H1 (cell line): ENCODE measurements around the gene IL1A. TPM values are rescaled to one million over a fixed set of nuclear protein-coding genes. Genes with fewer than 3 reads are reported as not detected.

Experiments
- CTCF ChIA-PET: fragments of 300-600 bp; sonication (Branson Sonifier 250); formaldehyde crosslinking; loops from one replicate; lab custom pipeline; 2021; ENCODE audit not compliant: partially characterized antibody; lab: Charles Lee
- POLR2A ChIA-PET: fragments of 300-600 bp; sonication (Branson Sonifier 250); formaldehyde crosslinking; loops from one replicate; lab custom pipeline; 2021; ENCODE audit warnings: inconsistent platforms; ENCODE audit not compliant: partially characterized antibody; lab: Charles Lee
- DNase-seq, 2 experiments: peaks; one replicate each; pipeline versions ENCODE4 v3.0.0 to v3.0.0-alpha.2; 2010 to 2022; ENCODE audit warnings: low spot score in 2 of 2, low read depth in 1 of 2, mixed read lengths in 1 of 2
- FAIRE-seq: peaks from 2 replicates; lab custom pipeline; 2011; peaks lifted over from hg19 to GRCh38; lab: Jason Lieb, UNC
- H2AFZ ChIP-seq: 2 replicates; pipeline ENCODE4 v1.8.1; 2012; ENCODE audit warnings: low read length, inconsistent platforms
- H2AK5ac ChIP-seq: 2 replicates; pipeline ENCODE4 v1.6.1; 2013; ENCODE audit warnings: low read depth, low read length
- H2BK120ac ChIP-seq: replicated peaks from 2 replicates; pipeline ENCODE3; 2013; ENCODE audit warnings: low read depth, low read length, inconsistent platforms
- H2BK12ac ChIP-seq: 2 replicates; pipeline ENCODE4 v1.6.1; 2013; ENCODE audit warnings: low read depth, low read length
- H2BK15ac ChIP-seq: 2 replicates; pipeline ENCODE4 v1.6.1; 2013; ENCODE audit warnings: low read length
- H2BK20ac ChIP-seq: 2 replicates; pipeline ENCODE4 v1.6.1; 2013; ENCODE audit warnings: low read length
- H2BK5ac ChIP-seq: 2 replicates; pipeline ENCODE4 v1.6.1; 2013; ENCODE audit warnings: low read depth, low read length
- H3K14ac ChIP-seq: 2 replicates; pipeline ENCODE4 v1.6.1; 2013; ENCODE audit warnings: inconsistent platforms; ENCODE audit not compliant: insufficient read length
- H3K18ac ChIP-seq: 2 replicates; pipeline ENCODE4 v1.6.1; 2013; ENCODE audit warnings: low read length; ENCODE audit errors: extremely low read depth
- H3K23ac ChIP-seq: 2 replicates; pipeline ENCODE4 v1.6.1; 2013; ENCODE audit warnings: inconsistent platforms; ENCODE audit not compliant: insufficient read length
- H3K23me2 ChIP-seq: 2 replicates; pipeline ENCODE4 v1.6.1; 2013; ENCODE audit warnings: low read depth, low read length
- H3K27ac ChIP-seq: 2 replicates; pipeline ENCODE4 v1.6.1; 2011; ENCODE audit warnings: low read depth, low read length, inconsistent platforms
- H3K27me3 ChIP-seq, 4 experiments: replicated peaks in 1 of 4; 1 replicate in 1 of 4; 2 replicates in 3 of 4; pipeline versions ENCODE4 v1.6.1 to v1.8.1; 2011 to 2013; ENCODE audit warnings: low read length in 3 of 4, mild to moderate bottlenecking in 3 of 4, inconsistent platforms in 2 of 4, mixed read lengths in 2 of 4, moderate library complexity in 1 of 4; ENCODE audit not compliant: control insufficient read depth in 3 of 4, insufficient read depth in 3 of 4; ENCODE audit errors: extremely low read depth in 1 of 4
- H3K36me3 ChIP-seq, 4 experiments: 2 replicates each; pipeline versions ENCODE4 v1.6.1 to v1.8.1; 2011 to 2013; ENCODE audit warnings: mild to moderate bottlenecking in 4 of 4, low read length in 3 of 4, moderate library complexity in 2 of 4, control low read depth in 1 of 4, inconsistent platforms in 1 of 4; ENCODE audit not compliant: insufficient read depth in 4 of 4, control insufficient read depth in 2 of 4
- H3K4ac ChIP-seq: replicated peaks from 2 replicates; pipeline ENCODE3; 2013; ENCODE audit warnings: low read length, low read depth, mixed read lengths, inconsistent platforms; ENCODE audit not compliant: insufficient read length
- H3K4me1 ChIP-seq, 4 experiments: replicated peaks in 1 of 4; 1 replicate in 1 of 4; 2 replicates in 3 of 4; pipeline versions ENCODE4 v1.6.1 to v1.8.1; 2011 to 2013; ENCODE audit warnings: low read length in 3 of 4, inconsistent platforms in 2 of 4, mixed read lengths in 1 of 4; ENCODE audit not compliant: insufficient read depth in 4 of 4, control insufficient read depth in 3 of 4
- H3K4me2 ChIP-seq, 2 experiments: 2 replicates each; pipeline versions ENCODE4 v1.6.1 to v1.8.1; 2011 to 2013; ENCODE audit warnings: low read depth in 2 of 2, low read length in 2 of 2, control low read depth in 1 of 2, inconsistent platforms in 1 of 2, mild to moderate bottlenecking in 1 of 2; ENCODE audit not compliant: insufficient read depth in 1 of 2
- H3K4me3 ChIP-seq, 4 experiments: fragments of 200-600, 300-600 bp in 1 of 4; sonication (generic), shearing (Covaris generic), sonication (Bioruptor Twin) in 1 of 4; 2 replicates each; pipeline versions ENCODE4 v1.5.1 to v1.8.1; 2011 to 2016; ENCODE audit warnings: low read length in 4 of 4, low read depth in 3 of 4, control low read depth in 2 of 4, inconsistent platforms in 2 of 4, mild to moderate bottlenecking in 2 of 4, mixed read lengths in 1 of 4, moderate library complexity in 1 of 4; ENCODE audit not compliant: insufficient read depth in 2 of 4; ENCODE audit errors: extremely low read depth in 1 of 4
- H3K56ac ChIP-seq: replicated peaks from 2 replicates; pipeline ENCODE3; 2013; ENCODE audit warnings: low read depth, mild to moderate bottlenecking, mixed read lengths, low read length, inconsistent platforms; ENCODE audit not compliant: insufficient read length
- H3K79me1 ChIP-seq: 2 replicates; pipeline ENCODE4 v1.6.1; 2013; ENCODE audit warnings: low read depth, low read length, control low read depth
- H3K79me2 ChIP-seq, 2 experiments: 2 replicates each; pipeline versions ENCODE4 v1.6.1 to v1.8.1; 2012 to 2013; ENCODE audit warnings: low read length in 2 of 2, mild to moderate bottlenecking in 2 of 2, inconsistent platforms in 1 of 2; ENCODE audit not compliant: insufficient read depth in 2 of 2, control insufficient read depth in 1 of 2
- H3K9ac ChIP-seq, 4 experiments: replicated peaks in 1 of 4; 1 replicate in 1 of 4; 2 replicates in 3 of 4; pipeline versions ENCODE4 v1.6.1 to v1.8.1; 2011 to 2013; ENCODE audit warnings: low read depth in 3 of 4, low read length in 3 of 4, control low read depth in 2 of 4, mild to moderate bottlenecking in 2 of 4, moderate library complexity in 2 of 4, inconsistent platforms in 1 of 4; ENCODE audit errors: extremely low read depth in 1 of 4
- H3K9me3 ChIP-seq, 2 experiments: 2 replicates each; pipeline versions ENCODE4 v1.6.1 to v1.8.1; 2012 to 2013; ENCODE audit warnings: mild to moderate bottlenecking in 2 of 2, moderate library complexity in 2 of 2, control low read depth in 1 of 2, inconsistent platforms in 1 of 2, low read depth in 1 of 2, low read length in 1 of 2, mixed read lengths in 1 of 2; ENCODE audit not compliant: insufficient read depth in 2 of 2
- H4K20me1 ChIP-seq, 2 experiments: replicated peaks in 1 of 2; 2 replicates each; pipeline versions ENCODE3 to v1.8.1; 2011 to 2013; ENCODE audit warnings: inconsistent platforms in 2 of 2, low read length in 2 of 2, mild to moderate bottlenecking in 1 of 2; ENCODE audit not compliant: insufficient read depth in 2 of 2, control insufficient read depth in 1 of 2
- H4K5ac ChIP-seq: 2 replicates; pipeline ENCODE4 v1.6.1; 2013; ENCODE audit warnings: low read length, low read depth, mixed read lengths, inconsistent platforms; ENCODE audit not compliant: insufficient read length
- H4K8ac ChIP-seq: 2 replicates; pipeline ENCODE4 v1.8.0; 2013; ENCODE audit warnings: mild to moderate bottlenecking, moderate library complexity, low read length, inconsistent platforms; ENCODE audit not compliant: insufficient read depth; ENCODE audit errors: extremely low read depth
- H4K91ac ChIP-seq: replicated peaks from 2 replicates; pipeline ENCODE3; 2013; ENCODE audit warnings: low read length, mixed read lengths, inconsistent platforms; ENCODE audit not compliant: insufficient read length
- ASH2L ChIP-seq: fragments of 200-600, 300-600 bp; sonication (generic); IDR thresholded peaks from one replicate; pipeline ENCODE4 v1.7.1; 2017; ENCODE audit warnings: low read length
- GABPA ChIP-seq: IDR thresholded peaks from 2 replicates; pipeline ENCODE4 v1.6.1; 2011; ENCODE audit warnings: mild to moderate bottlenecking, low read length, moderate library complexity, borderline replicate concordance; ENCODE audit not compliant: insufficient read depth
- GTF2F1 ChIP-seq: IDR thresholded peaks from 2 replicates; pipeline ENCODE4 v1.6.1; 2012; ENCODE audit warnings: low read depth, low read length, improper control_type of control experiment, borderline replicate concordance
- JUN ChIP-seq: IDR thresholded peaks from 2 replicates; pipeline ENCODE4 v1.6.1; 2011; ENCODE audit warnings: low read depth, mild to moderate bottlenecking, improper control_type of control experiment, low read length
- JUND ChIP-seq: IDR thresholded peaks from 2 replicates; pipeline ENCODE4 v1.6.1; 2011; ENCODE audit warnings: mild to moderate bottlenecking, improper control_type of control experiment, low read length
- KDM5A ChIP-seq: fragments of 200-600 bp; IDR thresholded peaks from 2 replicates; pipeline ENCODE4 v1.7.1; 2012; ENCODE audit warnings: mild to moderate bottlenecking, low read length, inconsistent platforms, mixed read lengths
- NRF1 ChIP-seq: IDR thresholded peaks from 2 replicates; pipeline ENCODE4 v1.6.1; 2011; ENCODE audit warnings: mild to moderate bottlenecking, low read depth, low read length, improper control_type of control experiment
- RFX5 ChIP-seq: IDR thresholded peaks from 2 replicates; pipeline ENCODE4 v1.6.1; 2011; ENCODE audit warnings: low read depth, low read length, improper control_type of control experiment, borderline replicate concordance
- SP2 ChIP-seq: IDR thresholded peaks from 2 replicates; pipeline ENCODE4 v1.6.1; 2012; ENCODE audit warnings: mild to moderate bottlenecking, low read length, inconsistent platforms
- TEAD4 ChIP-seq: IDR thresholded peaks from 2 replicates; pipeline ENCODE4 v1.6.1; 2012; ENCODE audit warnings: low read depth, low read length, inconsistent platforms, mixed read lengths
- YY1 ChIP-seq: IDR thresholded peaks from 2 replicates; pipeline ENCODE4 v1.6.1; 2011; ENCODE audit warnings: low read depth, mild to moderate bottlenecking, low read length
- WGBS, 2 experiments: shearing (Covaris generic) in 1 of 2; methylation state at CpG; one replicate each; pipeline versions ENCODE4 v1.1.6 to v1.1.7; 2013 to 2015; ENCODE audit warnings: low lambda C conversion rate in 2 of 2, mixed read lengths in 2 of 2, inconsistent platforms in 1 of 2, low coverage in 1 of 2, missing lambda C conversion rate in 1 of 2; ENCODE audit not compliant: insufficient replicate concordance in 2 of 2, insufficient coverage in 1 of 2, insufficient read length in 1 of 2; ENCODE audit errors: extremely low coverage in 1 of 2, missing lambda C conversion rate in 1 of 2; 5-methylcytosine and 5-hydroxymethylcytosine counted together
- polyA plus RNA-seq, 7 experiments: library from polyadenylated mRNA; depleted of rRNA in 3 of 7; stranded (reverse) in 5 of 7; unstranded in 2 of 7; fragments of >200 nt in 5 of 7; fragments of 200-250 nt in 2 of 7; gene quantifications; 1 replicate in 5 of 7; 2 replicates in 1 of 7; 4 replicates in 1 of 7; pipeline versions ENCODE4 v1.2.1 to v1.2.3, GENCODE V29; 2011 to 2013; ENCODE audit warnings: missing spikeins in 2 of 7, mixed read lengths in 2 of 7
- total RNA-seq: library from RNA; stranded (reverse); fragmentation: NEBNext Ultra II Directional; extraction: Animal tissue kit (Norgen Biotek cat#: 25700); gene quantifications from 2 replicates; pipeline ENCODE4 v1.2.1, GENCODE V29; 2021

Gene IL1A
- total and polyA plus RNA-seq, 2 of the 8 experiments (the other 6 are each of a cell fraction or from before 2014, with no cell fraction given) = 0.32 to 0.74 TPM

- Histone ChIP-seq H3K27me3 (no peaks in the 10 kb centered on the region), H3K4me3 (no peak overlapping the region), H2BK15ac (no peak overlapping the region), H2BK12ac (no peak overlapping the region), H3K9me3 (no peaks in the 10 kb centered on the region), H2AFZ (no peak overlapping the region), H4K20me1 (peaks cover 0 to 1% of the 10 kb centered on the region in 2 experiments), H4K8ac (no peak overlapping the region), H2BK5ac (no peak overlapping the region), H3K27ac (no peak overlapping the region), H3K79me2 (peaks cover 0 to 8% of the 10 kb centered on the region in 2 experiments; a peak in 1 of 4 replicates), H2AK5ac (no peak overlapping the region), H3K4me2 (no peak overlapping the region), H3K36me3 (peaks cover 0 to 24% (median 5%) of the 10 kb centered on the region in 4 experiments; a peak in 4 of 8 replicates), H4K91ac (no peak overlapping the region), H2BK120ac (no peak overlapping the region), H3K4me1 (peaks cover 0 to 8% (median 3%) of the 10 kb centered on the region in 4 experiments; a peak in 3 of 7 replicates), H3K18ac (no peak overlapping the region), H3K4ac (no peak overlapping the region), H3K23me2 (peaks cover 6% of the 10 kb centered on the region), H2BK20ac (no peak overlapping the region), H3K56ac (no peak overlapping the region), H3K14ac (no peak overlapping the region), H3K9ac (no peak overlapping the region), H4K5ac (no peak overlapping the region), H3K23ac (no peak overlapping the region), H3K79me1 (peaks cover 4% of the 10 kb centered on the region; the same call in 1 of the 2 replicates)
- POLR2A ChIA-PET = no interaction called here
- CTCF ChIA-PET = interaction anchor here (0.6 to 4.6 kb wide), 5 partner anchors 12 to 180 kb away, joined by 3 to 17 read pairs (median 12); no protein-coding TSS in a partner anchor
- TF ChIP-seq GABPA (no peak), JUN (no peak), RFX5 (no peak), JUND (no peak), SP2 (no peak), KDM5A (no peak), GTF2F1 (no peak), TEAD4 (no peak), YY1 (no peak), ASH2L (no peak), NRF1 (no peak)
- no peak for DNase-seq
- FAIRE-seq = no peak
- 87% methylated on average over 4 of the region's 4 CpGs; no CpG with 5 or more reads in 1 of the 2 experiments for WGBS, 2 experiments
Measured at GRCh38 chr2:112762276-112762675, 22.0 kb downstream of the IL1A start.
